H1 (cell line): ENCODE data around the gene MMP8. TPM values are rescaled to one million over a fixed set of nuclear protein-coding genes. Genes with fewer than 3 reads are reported as not detected.

Experiments
- CTCF ChIA-PET: fragments of 300-600 bp; sonication (Branson Sonifier 250); formaldehyde crosslinking; loops from one replicate; lab custom pipeline; 2021; ENCODE audit not compliant: partially characterized antibody; lab: Charles Lee
- POLR2A ChIA-PET: fragments of 300-600 bp; sonication (Branson Sonifier 250); formaldehyde crosslinking; loops from one replicate; lab custom pipeline; 2021; ENCODE audit warnings: inconsistent platforms; ENCODE audit not compliant: partially characterized antibody; lab: Charles Lee
- DNase-seq, 2 experiments: peaks; one replicate each; pipeline versions ENCODE4 v3.0.0 to v3.0.0-alpha.2; 2010 to 2022; ENCODE audit warnings: low spot score in 2 of 2, low read depth in 1 of 2, mixed read lengths in 1 of 2
- FAIRE-seq: peaks from 2 replicates; lab custom pipeline; 2011; peaks lifted over from hg19 to GRCh38; lab: Jason Lieb, UNC
- H2AFZ ChIP-seq: 2 replicates; pipeline ENCODE4 v1.8.1; 2012; ENCODE audit warnings: low read length, inconsistent platforms
- H2AK5ac ChIP-seq: 2 replicates; pipeline ENCODE4 v1.6.1; 2013; ENCODE audit warnings: low read depth, low read length
- H2BK120ac ChIP-seq: replicated peaks from 2 replicates; pipeline ENCODE3; 2013; ENCODE audit warnings: low read depth, low read length, inconsistent platforms
- H2BK12ac ChIP-seq: 2 replicates; pipeline ENCODE4 v1.6.1; 2013; ENCODE audit warnings: low read depth, low read length
- H2BK15ac ChIP-seq: 2 replicates; pipeline ENCODE4 v1.6.1; 2013; ENCODE audit warnings: low read length
- H2BK20ac ChIP-seq: 2 replicates; pipeline ENCODE4 v1.6.1; 2013; ENCODE audit warnings: low read length
- H2BK5ac ChIP-seq: 2 replicates; pipeline ENCODE4 v1.6.1; 2013; ENCODE audit warnings: low read depth, low read length
- H3K14ac ChIP-seq: 2 replicates; pipeline ENCODE4 v1.6.1; 2013; ENCODE audit warnings: inconsistent platforms; ENCODE audit not compliant: insufficient read length
- H3K18ac ChIP-seq: 2 replicates; pipeline ENCODE4 v1.6.1; 2013; ENCODE audit warnings: low read length; ENCODE audit errors: extremely low read depth
- H3K23ac ChIP-seq: 2 replicates; pipeline ENCODE4 v1.6.1; 2013; ENCODE audit warnings: inconsistent platforms; ENCODE audit not compliant: insufficient read length
- H3K23me2 ChIP-seq: 2 replicates; pipeline ENCODE4 v1.6.1; 2013; ENCODE audit warnings: low read depth, low read length
- H3K27ac ChIP-seq: 2 replicates; pipeline ENCODE4 v1.6.1; 2011; ENCODE audit warnings: low read depth, low read length, inconsistent platforms
- H3K27me3 ChIP-seq, 4 experiments: replicated peaks in 1 of 4; 1 replicate in 1 of 4; 2 replicates in 3 of 4; pipeline versions ENCODE4 v1.6.1 to v1.8.1; 2011 to 2013; ENCODE audit warnings: low read length in 3 of 4, mild to moderate bottlenecking in 3 of 4, inconsistent platforms in 2 of 4, mixed read lengths in 2 of 4, moderate library complexity in 1 of 4; ENCODE audit not compliant: control insufficient read depth in 3 of 4, insufficient read depth in 3 of 4; ENCODE audit errors: extremely low read depth in 1 of 4
- H3K36me3 ChIP-seq, 4 experiments: 2 replicates each; pipeline versions ENCODE4 v1.6.1 to v1.8.1; 2011 to 2013; ENCODE audit warnings: mild to moderate bottlenecking in 4 of 4, low read length in 3 of 4, moderate library complexity in 2 of 4, control low read depth in 1 of 4, inconsistent platforms in 1 of 4; ENCODE audit not compliant: insufficient read depth in 4 of 4, control insufficient read depth in 2 of 4
- H3K4ac ChIP-seq: replicated peaks from 2 replicates; pipeline ENCODE3; 2013; ENCODE audit warnings: low read length, low read depth, mixed read lengths, inconsistent platforms; ENCODE audit not compliant: insufficient read length
- H3K4me1 ChIP-seq, 4 experiments: replicated peaks in 1 of 4; 1 replicate in 1 of 4; 2 replicates in 3 of 4; pipeline versions ENCODE4 v1.6.1 to v1.8.1; 2011 to 2013; ENCODE audit warnings: low read length in 3 of 4, inconsistent platforms in 2 of 4, mixed read lengths in 1 of 4; ENCODE audit not compliant: insufficient read depth in 4 of 4, control insufficient read depth in 3 of 4
- H3K4me2 ChIP-seq, 2 experiments: 2 replicates each; pipeline versions ENCODE4 v1.6.1 to v1.8.1; 2011 to 2013; ENCODE audit warnings: low read depth in 2 of 2, low read length in 2 of 2, control low read depth in 1 of 2, inconsistent platforms in 1 of 2, mild to moderate bottlenecking in 1 of 2; ENCODE audit not compliant: insufficient read depth in 1 of 2
- H3K4me3 ChIP-seq, 4 experiments: fragments of 200-600, 300-600 bp in 1 of 4; sonication (generic), shearing (Covaris generic), sonication (Bioruptor Twin) in 1 of 4; 2 replicates each; pipeline versions ENCODE4 v1.5.1 to v1.8.1; 2011 to 2016; ENCODE audit warnings: low read length in 4 of 4, low read depth in 3 of 4, control low read depth in 2 of 4, inconsistent platforms in 2 of 4, mild to moderate bottlenecking in 2 of 4, mixed read lengths in 1 of 4, moderate library complexity in 1 of 4; ENCODE audit not compliant: insufficient read depth in 2 of 4; ENCODE audit errors: extremely low read depth in 1 of 4
- H3K56ac ChIP-seq: replicated peaks from 2 replicates; pipeline ENCODE3; 2013; ENCODE audit warnings: low read depth, mild to moderate bottlenecking, mixed read lengths, low read length, inconsistent platforms; ENCODE audit not compliant: insufficient read length
- H3K79me1 ChIP-seq: 2 replicates; pipeline ENCODE4 v1.6.1; 2013; ENCODE audit warnings: low read depth, low read length, control low read depth
- H3K79me2 ChIP-seq, 2 experiments: 2 replicates each; pipeline versions ENCODE4 v1.6.1 to v1.8.1; 2012 to 2013; ENCODE audit warnings: low read length in 2 of 2, mild to moderate bottlenecking in 2 of 2, inconsistent platforms in 1 of 2; ENCODE audit not compliant: insufficient read depth in 2 of 2, control insufficient read depth in 1 of 2
- H3K9ac ChIP-seq, 4 experiments: replicated peaks in 1 of 4; 1 replicate in 1 of 4; 2 replicates in 3 of 4; pipeline versions ENCODE4 v1.6.1 to v1.8.1; 2011 to 2013; ENCODE audit warnings: low read depth in 3 of 4, low read length in 3 of 4, control low read depth in 2 of 4, mild to moderate bottlenecking in 2 of 4, moderate library complexity in 2 of 4, inconsistent platforms in 1 of 4; ENCODE audit errors: extremely low read depth in 1 of 4
- H3K9me3 ChIP-seq, 2 experiments: 2 replicates each; pipeline versions ENCODE4 v1.6.1 to v1.8.1; 2012 to 2013; ENCODE audit warnings: mild to moderate bottlenecking in 2 of 2, moderate library complexity in 2 of 2, control low read depth in 1 of 2, inconsistent platforms in 1 of 2, low read depth in 1 of 2, low read length in 1 of 2, mixed read lengths in 1 of 2; ENCODE audit not compliant: insufficient read depth in 2 of 2
- H4K20me1 ChIP-seq, 2 experiments: replicated peaks in 1 of 2; 2 replicates each; pipeline versions ENCODE3 to v1.8.1; 2011 to 2013; ENCODE audit warnings: inconsistent platforms in 2 of 2, low read length in 2 of 2, mild to moderate bottlenecking in 1 of 2; ENCODE audit not compliant: insufficient read depth in 2 of 2, control insufficient read depth in 1 of 2
- H4K5ac ChIP-seq: 2 replicates; pipeline ENCODE4 v1.6.1; 2013; ENCODE audit warnings: low read length, low read depth, mixed read lengths, inconsistent platforms; ENCODE audit not compliant: insufficient read length
- H4K8ac ChIP-seq: 2 replicates; pipeline ENCODE4 v1.8.0; 2013; ENCODE audit warnings: mild to moderate bottlenecking, moderate library complexity, low read length, inconsistent platforms; ENCODE audit not compliant: insufficient read depth; ENCODE audit errors: extremely low read depth
- H4K91ac ChIP-seq: replicated peaks from 2 replicates; pipeline ENCODE3; 2013; ENCODE audit warnings: low read length, mixed read lengths, inconsistent platforms; ENCODE audit not compliant: insufficient read length
- CHD1 ChIP-seq: IDR thresholded peaks from 2 replicates; pipeline ENCODE4 v1.6.1; 2012; ENCODE audit warnings: low read depth, low read length, improper control_type of control experiment
- EZH2 ChIP-seq: fragments of 200-600 bp; sonication (generic); IDR thresholded peaks from 2 replicates; pipeline ENCODE4 v1.7.1; 2012; ENCODE audit warnings: low read depth, mild to moderate bottlenecking, moderate library complexity, low read length, inconsistent platforms; ENCODE audit not compliant: severe bottlenecking
- GABPA ChIP-seq: IDR thresholded peaks from 2 replicates; pipeline ENCODE4 v1.6.1; 2011; ENCODE audit warnings: mild to moderate bottlenecking, low read length, moderate library complexity, borderline replicate concordance; ENCODE audit not compliant: insufficient read depth
- GTF2F1 ChIP-seq: IDR thresholded peaks from 2 replicates; pipeline ENCODE4 v1.6.1; 2012; ENCODE audit warnings: low read depth, low read length, improper control_type of control experiment, borderline replicate concordance
- HDAC2 ChIP-seq, 2 experiments: fragments of 300-600 bp in 1 of 2; sonication (generic) in 1 of 2; IDR thresholded peaks; 2 replicates each; pipeline ENCODE4 v1.6.1; 2011 to 2012; ENCODE audit warnings: low read depth in 2 of 2, low read length in 2 of 2, mild to moderate bottlenecking in 2 of 2, moderate library complexity in 2 of 2, borderline replicate concordance in 1 of 2, inconsistent platforms in 1 of 2
- JUND ChIP-seq: IDR thresholded peaks from 2 replicates; pipeline ENCODE4 v1.6.1; 2011; ENCODE audit warnings: mild to moderate bottlenecking, improper control_type of control experiment, low read length
- KDM5A ChIP-seq: fragments of 200-600 bp; IDR thresholded peaks from 2 replicates; pipeline ENCODE4 v1.7.1; 2012; ENCODE audit warnings: mild to moderate bottlenecking, low read length, inconsistent platforms, mixed read lengths
- MAX ChIP-seq: IDR thresholded peaks from 2 replicates; pipeline ENCODE4 v1.6.1; 2012; ENCODE audit warnings: inconsistent platforms
- NRF1 ChIP-seq: IDR thresholded peaks from 2 replicates; pipeline ENCODE4 v1.6.1; 2011; ENCODE audit warnings: mild to moderate bottlenecking, low read depth, low read length, improper control_type of control experiment
- POU5F1 ChIP-seq: IDR thresholded peaks from 2 replicates; pipeline ENCODE4 v1.6.1; 2011; ENCODE audit warnings: low read depth, mild to moderate bottlenecking, low read length, moderate library complexity
- RAD21 ChIP-seq, 2 experiments: IDR thresholded peaks in 1 of 2; conservative IDR thresholded peaks in 1 of 2; 2 replicates each; pipeline ENCODE4 v1.6.1; 2011; ENCODE audit warnings: low read depth in 2 of 2, low read length in 2 of 2, improper control_type of control experiment in 1 of 2, inconsistent platforms in 1 of 2, mild to moderate bottlenecking in 1 of 2, moderate library complexity in 1 of 2
- SIX5 ChIP-seq: IDR thresholded peaks from 2 replicates; pipeline ENCODE4 v1.6.1; 2011; ENCODE audit warnings: mild to moderate bottlenecking, low read depth, low read length
- SUZ12 ChIP-seq: fragments of 200-600 bp; sonication (generic); IDR thresholded peaks from 2 replicates; pipeline ENCODE4 v1.6.1; 2012; ENCODE audit warnings: mild to moderate bottlenecking, inconsistent platforms, low read length, moderate library complexity, mixed read lengths
- TEAD4 ChIP-seq: IDR thresholded peaks from 2 replicates; pipeline ENCODE4 v1.6.1; 2012; ENCODE audit warnings: low read depth, low read length, inconsistent platforms, mixed read lengths
- YY1 ChIP-seq: IDR thresholded peaks from 2 replicates; pipeline ENCODE4 v1.6.1; 2011; ENCODE audit warnings: low read depth, mild to moderate bottlenecking, low read length
- polyA plus RNA-seq, 7 experiments: library from polyadenylated mRNA; depleted of rRNA in 3 of 7; stranded (reverse) in 5 of 7; unstranded in 2 of 7; fragments of >200 nt in 5 of 7; fragments of 200-250 nt in 2 of 7; gene quantifications; 1 replicate in 5 of 7; 2 replicates in 1 of 7; 4 replicates in 1 of 7; pipeline versions ENCODE4 v1.2.1 to v1.2.3, GENCODE V29; 2011 to 2013; ENCODE audit warnings: missing spikeins in 2 of 7, mixed read lengths in 2 of 7
- total RNA-seq: library from RNA; stranded (reverse); fragmentation: NEBNext Ultra II Directional; extraction: Animal tissue kit (Norgen Biotek cat#: 25700); gene quantifications from 2 replicates; pipeline ENCODE4 v1.2.1, GENCODE V29; 2021

The MMP8 gene
- total and polyA plus RNA-seq, 2 of the 8 experiments (the other 6 are each of a cell fraction or from before 2014, with no cell fraction given) = not detected

GRCh38 chr11:102770191-102770590 lies 45.4 kb upstream of the MMP8 start:
- H3K18ac ChIP-seq = no peak overlapping the region
- H2BK120ac ChIP-seq = no peak overlapping the region
- no peak overlapping the region for H3K14ac ChIP-seq
- H2AK5ac ChIP-seq = no peak overlapping the region
- no peak overlapping the region for H3K9ac ChIP-seq
- no peak overlapping the region for H3K23ac ChIP-seq
- no peak overlapping the region for H2BK20ac ChIP-seq
- H3K23me2 ChIP-seq = no peaks in the 10 kb centered on the region
- DNase-seq = no peak
- H4K91ac ChIP-seq = no peak overlapping the region
- no peak overlapping the region for H2BK5ac ChIP-seq
- ChIA-PET CTCF (no interaction called here), POLR2A (no interaction called here)
- peaks cover 0 to 1% (median 0%) of the 10 kb centered on the region in 4 experiments; a peak in 1 of 7 replicates for H3K27me3 ChIP-seq
- H2BK12ac ChIP-seq = no peak overlapping the region
- H2BK15ac ChIP-seq = no peak overlapping the region
- H2AFZ ChIP-seq = no peak overlapping the region
- H3K4me2 ChIP-seq = no peak overlapping the region
- no peak overlapping the region for H3K4ac ChIP-seq
- no peak for TF ChIP-seq SUZ12
- TF ChIP-seq TEAD4 = no peak
- no peak for TF ChIP-seq SIX5
- TF ChIP-seq POU5F1 = no peak
- TF ChIP-seq MAX = no peak
- no peak for TF ChIP-seq YY1
- no peak for TF ChIP-seq EZH2
- TF ChIP-seq NRF1 = no peak
- TF ChIP-seq CHD1 = no peak
- no peak for TF ChIP-seq HDAC2 (IDR thresholded peaks at IDR 0.05; ENCODE audit: borderline replicate concordance in 1 of 2, low read depth in 2 of 2, low read length in 2 of 2)
- no peak for TF ChIP-seq RAD21 (IDR thresholded peaks at IDR 0.05 in 1 of 2, conservative IDR thresholded peaks at IDR 0.05 in 1 of 2; ENCODE audit: low read depth in 2 of 2, low read length in 2 of 2)
- no peak for TF ChIP-seq JUND
- no peak for TF ChIP-seq GTF2F1
- no peak for TF ChIP-seq KDM5A
- no peak for TF ChIP-seq GABPA
- H4K8ac ChIP-seq = no peak overlapping the region
- H3K4me1 ChIP-seq = no peaks in the 10 kb centered on the region
- no peaks in the 10 kb centered on the region for H3K79me2 ChIP-seq
- no peak overlapping the region for H3K4me3 ChIP-seq
- H3K9me3 ChIP-seq = no peaks in the 10 kb centered on the region
- H4K20me1 ChIP-seq = no peaks in the 10 kb centered on the region
- H4K5ac ChIP-seq = no peak overlapping the region
- H3K27ac ChIP-seq = no peak overlapping the region
- no peaks in the 10 kb centered on the region for H3K79me1 ChIP-seq
- no peak overlapping the region for H3K56ac ChIP-seq
- no peaks in the 10 kb centered on the region for H3K36me3 ChIP-seq
- FAIRE-seq = no peak
